Glomerular visceral epithelial cell (primary cell): ENCODE results near the gene MAP4.
A peak's percentile ranks its signal among the peaks of the same experiment; 100 is the strongest.
"Not testable (repeated sequence)": the region's sequence is repeated elsewhere in the genome, so short reads cannot be mapped to it uniquely, and the experiment has no call there.

Experiments used
- DNase-seq: peaks from one replicate; pipeline ENCODE4 v3.0.0-alpha.2; 2016; ENCODE audit errors: extremely low spot score

The MAP4 gene

GRCh38 chr3:47897954-47898353, 118.3 kb downstream of the MAP4 start:
- no peak for DNase-seq

GRCh38 chr3:47896736-47897135, 119.5 kb downstream of the MAP4 start:
- DNase-seq: no peak

GRCh38 chr3:47895241-47895640, 121.0 kb downstream of the MAP4 start:
- DNase-seq: no peak

- DNase-seq: no peak
Observed at GRCh38 chr3:47892286-47893040, 123.8 kb downstream of the MAP4 start.

GRCh38 chr3:47891613-47892005, 124.6 kb downstream of the MAP4 start:
- no peak for DNase-seq

DNA sequence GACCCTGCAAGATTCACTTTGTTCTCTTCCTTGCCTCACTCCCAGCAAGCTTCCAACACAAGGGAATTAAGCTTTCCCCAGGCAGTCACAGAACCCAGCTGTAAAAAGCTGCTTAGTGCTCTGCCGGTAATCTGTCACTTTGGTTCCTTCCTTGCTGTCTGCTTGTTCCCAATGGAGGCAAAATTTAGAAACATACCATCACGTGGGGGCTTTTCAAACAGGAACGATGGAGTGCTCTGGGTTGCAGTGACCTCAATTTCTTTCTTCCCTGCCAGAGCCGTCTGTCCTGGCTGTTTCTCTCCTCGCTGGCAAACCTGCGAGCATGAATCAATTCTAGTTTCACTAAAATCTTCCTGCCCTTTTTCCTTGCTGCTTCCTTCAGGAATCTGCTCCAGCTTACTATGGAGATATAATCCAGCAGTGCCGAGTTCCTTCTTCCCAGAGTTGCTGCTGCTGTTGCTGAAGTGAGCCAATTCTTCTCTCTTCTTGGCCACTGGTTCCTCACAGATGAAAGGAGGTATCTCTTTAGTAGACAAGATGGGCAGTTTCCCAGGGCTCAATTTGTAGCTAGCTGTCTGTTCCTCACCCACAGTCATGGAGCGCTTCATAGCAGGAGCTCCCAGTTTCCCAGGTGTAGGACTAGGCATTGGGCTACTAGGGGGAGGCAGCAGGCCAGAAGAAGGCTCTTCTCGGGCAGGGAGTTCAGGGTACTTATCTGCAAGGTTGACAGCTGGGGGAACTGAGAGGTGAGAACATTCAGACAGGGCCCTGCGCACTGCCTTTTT, 125.2 kb downstream of the MAP4 start:
- no peak for DNase-seq

DNA sequence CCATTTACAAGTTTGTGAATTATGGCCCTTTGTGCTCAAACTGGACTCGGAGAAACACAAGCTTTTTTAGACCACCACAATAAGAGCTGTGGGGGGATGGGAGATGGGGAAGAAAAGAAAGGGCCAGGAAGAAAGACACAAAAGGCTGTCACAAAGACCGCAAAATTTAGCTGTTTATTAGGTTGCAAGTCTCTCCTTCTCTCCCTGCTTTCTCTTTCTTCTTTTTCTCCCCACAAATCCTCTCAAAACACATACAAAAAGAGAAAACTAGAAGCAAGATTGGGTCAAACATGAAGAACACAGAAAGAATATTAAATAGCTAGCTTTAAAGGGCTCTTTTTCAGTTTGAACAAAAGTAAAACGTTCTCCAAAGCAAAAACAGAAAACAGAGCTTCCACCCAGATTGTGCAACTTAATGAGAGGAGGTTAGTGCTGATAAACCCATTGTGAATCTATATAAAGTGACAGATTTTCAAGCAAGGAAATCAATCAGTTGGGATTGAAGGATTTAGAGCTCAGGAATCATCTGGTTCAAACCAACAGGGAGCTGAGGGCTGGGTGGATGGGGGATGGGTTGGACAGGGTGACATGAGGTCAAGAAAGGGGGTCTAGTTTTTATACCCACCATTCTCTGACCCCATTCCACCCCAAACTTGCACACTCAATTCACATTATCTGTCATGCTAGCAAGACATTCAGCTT, 125.9 kb downstream of the MAP4 start:
- no peak for DNase-seq

- DNase-seq: no peak
Observed at GRCh38 chr3:47888986-47889757, 127.0 kb downstream of the MAP4 start.

- DNase-seq: not testable (repeated sequence)
Observed at GRCh38 chr3:47887991-47888390, 128.2 kb downstream of the MAP4 start.

GRCh38 chr3:47885168-47885567, 131.0 kb downstream of the MAP4 start:
- DNase-seq: no peak

DNA sequence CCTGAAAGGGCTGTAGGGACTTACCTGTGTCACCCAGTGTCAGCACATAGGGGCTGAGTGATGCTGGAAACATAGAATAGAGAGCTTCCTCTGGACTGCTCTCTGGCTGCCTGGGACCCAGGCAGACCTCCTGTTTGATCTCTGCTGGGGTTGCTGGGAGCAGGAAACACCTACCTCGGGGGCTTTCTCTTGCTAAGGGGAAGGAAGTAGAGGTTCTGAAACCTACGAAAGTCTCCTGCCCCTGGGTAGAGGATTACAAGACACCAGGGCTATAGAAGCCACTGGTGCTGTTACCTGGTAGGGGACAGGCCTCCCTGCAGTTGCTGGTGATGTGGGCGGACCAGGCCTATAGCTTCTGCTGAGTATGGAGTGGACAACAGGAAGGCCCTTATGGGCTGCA, 131.6 kb downstream of the MAP4 start:
- no peak for DNase-seq

DNA sequence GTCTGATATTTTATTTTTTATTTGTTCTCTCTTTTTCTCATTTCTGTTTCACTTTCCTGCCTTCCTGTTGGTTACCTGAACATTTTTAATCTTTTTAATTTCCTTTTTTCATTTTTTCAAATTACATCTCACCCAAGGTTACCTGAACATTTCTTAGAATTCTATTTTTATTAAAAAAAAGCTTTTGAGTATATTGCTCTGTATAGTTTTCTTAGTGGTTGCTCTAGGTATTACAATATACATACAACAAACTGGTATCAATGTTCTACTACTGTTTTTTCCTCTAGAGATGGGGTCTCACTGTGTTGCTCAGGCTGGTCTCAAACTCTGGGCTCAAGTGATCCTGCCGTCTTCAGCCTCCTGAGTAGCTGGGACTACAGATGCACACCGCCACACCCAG, 133.9 kb downstream of the MAP4 start:
- no peak for DNase-seq

- DNase-seq: no peak
Observed at GRCh38 chr3:47877719-47878118, 138.5 kb downstream of the MAP4 start.

GRCh38 chr3:47877290-47877689, 138.9 kb downstream of the MAP4 start:
- peak; percentile 35 for DNase-seq

GRCh38 chr3:47874913-47875312, 141.3 kb downstream of the MAP4 start:
- no peak for DNase-seq

GRCh38 chr3:47874438-47874837, 141.8 kb downstream of the MAP4 start:
- no peak for DNase-seq

GRCh38 chr3:47872916-47873315, 143.3 kb downstream of the MAP4 start:
- no peak for DNase-seq

- DNase-seq: no peak
Observed at GRCh38 chr3:47871389-47871788, 144.8 kb downstream of the MAP4 start.

DNA sequence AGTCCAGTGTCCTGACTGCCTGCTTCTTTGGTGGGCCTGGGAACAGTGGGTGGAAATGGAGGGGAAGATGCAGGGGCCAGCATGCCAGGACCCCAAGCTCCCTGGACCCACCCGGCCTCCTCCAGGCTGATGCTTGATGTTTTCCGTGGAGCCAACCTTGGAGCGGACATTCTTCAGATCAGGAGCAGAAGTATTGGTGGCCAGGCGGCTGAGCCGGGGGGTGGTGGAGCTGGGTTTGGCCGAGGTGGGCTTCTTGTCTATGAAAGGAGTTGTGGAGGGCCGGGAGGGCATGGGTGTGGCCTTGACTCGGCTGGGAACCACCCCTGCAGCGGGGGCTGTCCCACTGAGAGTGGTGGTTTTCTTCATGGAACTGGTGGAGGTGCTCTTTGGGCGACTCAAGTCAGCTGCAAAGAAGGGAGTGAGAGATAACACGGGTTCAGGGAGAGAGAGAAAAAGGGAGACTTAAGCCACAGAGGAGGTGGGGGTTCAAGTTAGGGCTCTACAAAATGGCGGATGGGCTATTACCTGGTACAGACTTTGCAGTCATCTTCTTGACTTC, 145.4 kb downstream of the MAP4 start:
- DNase-seq: no peak

- DNase-seq: no peak
Observed at GRCh38 chr3:47870156-47870555, 146.1 kb downstream of the MAP4 start.

DNA sequence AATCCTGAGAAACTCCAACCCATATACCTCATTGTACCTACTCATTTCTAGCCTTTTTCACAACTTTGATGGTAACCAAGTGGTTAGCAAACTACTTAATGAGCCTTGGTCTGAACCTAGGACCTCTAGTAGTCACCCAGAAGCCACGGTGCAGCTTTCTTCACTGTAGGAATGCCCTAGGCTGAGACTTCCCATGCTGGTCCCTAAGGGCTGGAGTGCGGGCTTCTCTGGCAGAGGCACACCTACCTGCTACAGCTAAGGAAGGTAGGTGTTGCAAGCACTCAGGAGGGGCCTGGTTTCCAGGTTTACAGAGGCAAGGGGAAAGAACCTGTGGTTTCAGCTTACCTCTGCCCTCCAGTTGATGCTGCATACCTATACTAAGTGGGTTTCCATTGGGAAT, 147.9 kb downstream of the MAP4 start:
- DNase-seq: no peak
